SK-N-SH (cell line): ENCODE measurements around the gene KRT33B. TPM values are rescaled to one million over a fixed set of nuclear protein-coding genes. Genes with fewer than 3 reads are reported as not detected.

Source experiments
- CTCF ChIA-PET: fragments of 300-600, 350-600 bp; formaldehyde crosslinking; extraction: SDS; loops from one replicate; lab custom pipeline; 2021; lab: Yijun Ruan, JAX
- POLR2A ChIA-PET: fragments of 350-600 bp; sonication (Branson Sonifier 250); formaldehyde crosslinking; extraction: SDS; loops from one replicate; lab custom pipeline; 2020; ENCODE audit warnings: antibody characterized with exemption, inconsistent platforms; lab: Yijun Ruan, JAX
- DNase-seq: peaks from one replicate; pipeline ENCODE4 v3.0.0; 2012
- H2AFZ ChIP-seq: fragments of 200-600 bp; sonication (generic); 2 replicates; pipeline ENCODE4 v1.8.1; 2016; ENCODE audit warnings: antibody characterized with exemption, mild to moderate bottlenecking, low read depth
- H3F3A ChIP-seq: fragments of 200-600 bp; sonication (generic); replicated peaks from 2 replicates; pipeline ENCODE3; 2016; ENCODE audit warnings: antibody characterized with exemption, mild to moderate bottlenecking; ENCODE audit not compliant: insufficient read depth
- H3K27ac ChIP-seq, 2 experiments: fragments of 200-500 bp in 1 of 2; fragments of 200-600 bp in 1 of 2; sonication (Bioruptor generic) in 1 of 2; sonication (generic), shearing (Covaris generic) in 1 of 2; 2 replicates each; pipeline versions ENCODE4 v1.5.1 to v1.6.1; 2014 to 2016; ENCODE audit warnings: low read depth in 2 of 2, inconsistent platforms in 1 of 2, low read length in 1 of 2, mild to moderate bottlenecking in 1 of 2, mixed read lengths in 1 of 2
- H3K27me3 ChIP-seq: fragments of 200-600 bp; sonication (generic), shearing (Covaris generic); 2 replicates; pipeline ENCODE4 v1.6.1; 2016; ENCODE audit warnings: mixed run types; ENCODE audit not compliant: insufficient read depth
- H3K36me3 ChIP-seq, 2 experiments: fragments of 200-500 bp in 1 of 2; fragments of 200-600 bp in 1 of 2; sonication (Bioruptor generic) in 1 of 2; sonication (generic) in 1 of 2; replicated peaks in 1 of 2; 2 replicates each; pipeline versions ENCODE3 to v1.5.1; 2014 to 2016; ENCODE audit warnings: low read length in 1 of 2, mild to moderate bottlenecking in 1 of 2; ENCODE audit not compliant: insufficient read depth in 2 of 2, control insufficient read depth in 1 of 2
- H3K4me1 ChIP-seq, 2 experiments: fragments of 200-500 bp in 1 of 2; fragments of 200-600 bp in 1 of 2; sonication (Bioruptor generic) in 1 of 2; sonication (generic), shearing (Covaris generic) in 1 of 2; 2 replicates each; pipeline versions ENCODE4 v1.5.1 to v1.6.1; 2014 to 2016; ENCODE audit warnings: low read depth in 1 of 2, low read length in 1 of 2, mixed run types in 1 of 2; ENCODE audit not compliant: insufficient read depth in 2 of 2, control insufficient read depth in 1 of 2
- H3K4me2 ChIP-seq: fragments of 200-600 bp; sonication (generic), shearing (Covaris generic); 2 replicates; pipeline ENCODE4 v1.6.1; 2017; ENCODE audit warnings: mixed run types
- H3K4me3 ChIP-seq, 2 experiments: fragments of 200-500 bp in 1 of 2; fragments of 200-600 bp in 1 of 2; sonication (Bioruptor generic) in 1 of 2; sonication (generic), shearing (Covaris generic) in 1 of 2; 2 replicates each; pipeline versions ENCODE4 v1.5.1 to v1.8.1; 2014 to 2016; ENCODE audit warnings: low read depth in 2 of 2, inconsistent platforms in 1 of 2, low read length in 1 of 2, mild to moderate bottlenecking in 1 of 2, mixed read lengths in 1 of 2, moderate library complexity in 1 of 2
- H3K79me2 ChIP-seq: fragments of 200-600 bp; sonication (generic); 2 replicates; pipeline ENCODE4 v1.8.1; 2017; ENCODE audit warnings: mild to moderate bottlenecking; ENCODE audit not compliant: insufficient read depth
- H3K9ac ChIP-seq: fragments of 200-600 bp; sonication (generic); 2 replicates; pipeline ENCODE4 v1.6.1; 2017; ENCODE audit warnings: mixed run types
- H3K9me2 ChIP-seq: fragments of 200-600 bp; sonication (generic); 2 replicates; pipeline ENCODE4 v1.6.1; 2017; ENCODE audit warnings: mixed run types
- H3K9me3 ChIP-seq: fragments of 200-600 bp; sonication (generic); 2 replicates; pipeline ENCODE4 v1.6.1; 2017; ENCODE audit warnings: mixed run types, mild to moderate bottlenecking, moderate library complexity
- H4K20me1 ChIP-seq: fragments of 200-600 bp; sonication (generic); 2 replicates; pipeline ENCODE4 v1.6.1; 2017; ENCODE audit warnings: mild to moderate bottlenecking, mixed run types; ENCODE audit not compliant: insufficient read depth
- CHD2 ChIP-seq: fragments of 150-350 bp; IDR thresholded peaks from 2 replicates; pipeline ENCODE4 v1.6.1; 2018; ENCODE audit warnings: low read length; ENCODE audit not compliant: partially characterized antibody
- EZH2phosphoT487 ChIP-seq: fragments of 200-600 bp; sonication (generic); IDR thresholded peaks from 2 replicates; pipeline ENCODE4 v1.6.1; 2017; ENCODE audit warnings: low read depth, mixed run types, mild to moderate bottlenecking, antibody characterized with exemption, moderate library complexity, borderline replicate concordance
- JUND ChIP-seq: IDR thresholded peaks from 2 replicates; pipeline ENCODE4 v1.4.0; 2012
- MAX ChIP-seq: IDR thresholded peaks from 2 replicates; pipeline ENCODE4 v1.4.0; 2012; ENCODE audit warnings: low read depth
- MEF2A ChIP-seq: IDR thresholded peaks from 2 replicates; pipeline ENCODE4 v1.4.0; 2012; ENCODE audit warnings: low read depth, borderline replicate concordance
- MXI1 ChIP-seq: IDR thresholded peaks from 2 replicates; pipeline ENCODE4 v1.6.1; 2012; ENCODE audit warnings: mild to moderate bottlenecking, low read depth, low read length, improper control_type of control experiment
- PBX3 ChIP-seq: IDR thresholded peaks from 2 replicates; pipeline ENCODE4; 2012
- POLR2AphosphoS5 ChIP-seq: IDR thresholded peaks from 2 replicates; pipeline ENCODE4 v1.6.1; 2012; ENCODE audit warnings: low read depth, low read length
- REST ChIP-seq: IDR thresholded peaks from 2 replicates; pipeline ENCODE4 v1.6.1; 2012; ENCODE audit warnings: mild to moderate bottlenecking, low read depth, low read length, moderate library complexity
- RFX5 ChIP-seq: IDR thresholded peaks from 2 replicates; pipeline ENCODE4 v1.6.1; 2012; ENCODE audit warnings: mild to moderate bottlenecking, improper control_type of control experiment, low read length
- RXRA ChIP-seq: IDR thresholded peaks from 2 replicates; pipeline ENCODE4 v1.4.0; 2012; ENCODE audit warnings: low read depth, mild to moderate bottlenecking, borderline replicate concordance
- SIN3A ChIP-seq: IDR thresholded peaks from 2 replicates; pipeline ENCODE4 v1.6.1; 2012; ENCODE audit warnings: low read depth, mild to moderate bottlenecking, low read length, moderate library complexity, borderline replicate concordance
- SMC3 ChIP-seq: IDR thresholded peaks from 2 replicates; pipeline ENCODE4 v1.6.1; 2012; ENCODE audit warnings: low read depth, low read length, improper control_type of control experiment
- TAF1 ChIP-seq: IDR thresholded peaks from 2 replicates; pipeline ENCODE4 v1.6.1; 2012; ENCODE audit warnings: low read depth, mild to moderate bottlenecking, low read length, moderate library complexity, borderline replicate concordance
- TCF12 ChIP-seq: IDR thresholded peaks from 2 replicates; pipeline ENCODE4 v1.4.0; 2012
- TEAD4 ChIP-seq: IDR thresholded peaks from 2 replicates; pipeline ENCODE4 v1.4.0; 2012; ENCODE audit warnings: mild to moderate bottlenecking, borderline replicate concordance; ENCODE audit not compliant: insufficient read depth
- YY1 ChIP-seq: IDR thresholded peaks from 2 replicates; pipeline ENCODE4 v1.4.0; 2012; ENCODE audit warnings: low read depth, mild to moderate bottlenecking
- ZBTB33 ChIP-seq: IDR thresholded peaks from 2 replicates; pipeline ENCODE4 v1.4.0; 2012; ENCODE audit warnings: low read depth, borderline replicate concordance
- WGBS: methylation state at CpG from one replicate; pipeline ENCODE4 v1.1.6; 2017; ENCODE audit warnings: low lambda C conversion rate; 5-methylcytosine and 5-hydroxymethylcytosine counted together
- polyA plus RNA-seq, 3 experiments: library from polyadenylated mRNA; depleted of rRNA; stranded (reverse); fragments of >200 nt; gene quantifications; 2 replicates each; pipeline ENCODE4 v1.2.3, GENCODE V29; 2012

The KRT33B gene
- polyA plus RNA-seq, 1 of the 3 experiments (the other 2 are of a cell fraction): 0.08 TPM

- DNase-seq: no peak
- Histone ChIP-seq H3K36me3 (no peaks in the 10 kb centered on the region), H3K27ac (no peak overlapping the region), H3K79me2 (no peaks in the 10 kb centered on the region), H2AFZ (no peak overlapping the region), H4K20me1 (no peaks in the 10 kb centered on the region), H3K4me3 (no peak overlapping the region), H3F3A (no peaks in the 10 kb centered on the region), H3K9me3 (no peaks in the 10 kb centered on the region), H3K4me2 (no peak overlapping the region), H3K4me1 (peaks cover 0 to 10% of the 10 kb centered on the region in 2 experiments; a peak in 2 of 4 replicates), H3K9me2 (no peaks in the 10 kb centered on the region), H3K9ac (no peak overlapping the region), H3K27me3 (no peaks in the 10 kb centered on the region)
- WGBS: 78% methylated on average over 16 of the region's 20 CpGs
- ChIA-PET CTCF (interaction anchor here (0.8 kb wide), 1 partner anchor 252 kb away, joined by 3 read pairs; no protein-coding TSS in a partner anchor), POLR2A (no interaction called here)
- TF ChIP-seq ZBTB33 (no peak), SMC3 (no peak), TCF12 (no peak), SIN3A (no peak), PBX3 (no peak), TEAD4 (no peak), MAX (no peak), RFX5 (no peak), EZH2phosphoT487 (no peak), MXI1 (no peak), CHD2 (no peak), POLR2AphosphoS5 (no peak), RXRA (no peak), REST (no peak), TAF1 (no peak), YY1 (no peak), JUND (no peak), MEF2A (no peak)
These were observed 41.6 kb upstream of the KRT33B start for GRCh38 chr17:41411072-41411840.
